HuH-7 (cell line): Measurements from ENCODE around the gene CCDC30.
A peak's percentile ranks its signal among the peaks of the same experiment; 100 is the strongest.

Experiments used
- DNase-seq: peaks from one replicate; pipeline ENCODE4 v3.0.0; 2011; ENCODE audit warnings: low spot score

CCDC30 gene

DNA sequence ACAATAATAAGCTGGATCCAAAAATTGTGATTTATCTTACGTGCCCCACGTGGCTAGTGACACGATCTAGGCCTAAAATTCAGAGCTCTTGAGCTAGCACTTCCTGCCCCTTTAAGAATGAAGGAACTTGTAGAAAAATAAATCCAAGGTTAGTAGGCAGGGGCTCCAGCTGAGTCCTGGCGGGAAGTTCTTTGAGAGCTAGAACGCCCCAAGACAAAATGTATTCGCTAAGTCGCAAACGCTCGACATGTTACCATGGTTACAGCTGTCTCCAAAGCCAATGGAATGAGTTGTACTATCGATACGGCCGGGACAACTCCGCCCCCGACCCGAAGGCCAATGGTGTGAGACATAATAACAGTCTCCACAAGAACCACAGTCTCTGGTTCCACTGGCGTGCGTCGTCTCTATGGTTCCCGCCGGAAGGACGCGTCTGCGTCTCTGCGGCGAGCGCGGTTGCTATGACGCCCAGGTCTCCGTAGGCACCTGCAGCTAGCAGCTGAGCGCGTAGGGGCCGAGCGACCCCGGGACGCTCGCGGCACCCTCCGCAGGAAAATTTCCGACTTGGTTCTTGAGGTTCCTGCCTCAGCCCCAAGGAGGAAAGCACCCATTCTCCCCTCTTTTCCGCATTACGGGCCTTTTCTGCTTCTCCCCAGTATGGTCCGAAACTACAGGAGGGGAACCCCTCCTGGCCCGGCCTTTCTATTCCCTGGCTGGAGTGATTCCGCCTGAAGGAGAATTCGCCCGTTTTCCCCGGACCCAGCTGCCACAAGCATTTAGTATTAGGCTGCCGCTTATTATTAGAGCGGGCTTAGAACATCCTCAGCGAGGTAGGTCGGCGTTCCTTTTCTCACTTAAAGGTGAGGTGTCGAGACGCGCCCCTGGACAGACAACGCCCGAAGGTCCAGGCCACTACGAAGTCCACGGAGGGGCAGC, at the start of gene CCDC30:
CCDC30 (plus strand) TSS at position 459 of the 936 bp plus-strand sequence. CDS start 17,266 bp downstream, outside the sequence.
- peak; percentile 95 for DNase-seq

DNA sequence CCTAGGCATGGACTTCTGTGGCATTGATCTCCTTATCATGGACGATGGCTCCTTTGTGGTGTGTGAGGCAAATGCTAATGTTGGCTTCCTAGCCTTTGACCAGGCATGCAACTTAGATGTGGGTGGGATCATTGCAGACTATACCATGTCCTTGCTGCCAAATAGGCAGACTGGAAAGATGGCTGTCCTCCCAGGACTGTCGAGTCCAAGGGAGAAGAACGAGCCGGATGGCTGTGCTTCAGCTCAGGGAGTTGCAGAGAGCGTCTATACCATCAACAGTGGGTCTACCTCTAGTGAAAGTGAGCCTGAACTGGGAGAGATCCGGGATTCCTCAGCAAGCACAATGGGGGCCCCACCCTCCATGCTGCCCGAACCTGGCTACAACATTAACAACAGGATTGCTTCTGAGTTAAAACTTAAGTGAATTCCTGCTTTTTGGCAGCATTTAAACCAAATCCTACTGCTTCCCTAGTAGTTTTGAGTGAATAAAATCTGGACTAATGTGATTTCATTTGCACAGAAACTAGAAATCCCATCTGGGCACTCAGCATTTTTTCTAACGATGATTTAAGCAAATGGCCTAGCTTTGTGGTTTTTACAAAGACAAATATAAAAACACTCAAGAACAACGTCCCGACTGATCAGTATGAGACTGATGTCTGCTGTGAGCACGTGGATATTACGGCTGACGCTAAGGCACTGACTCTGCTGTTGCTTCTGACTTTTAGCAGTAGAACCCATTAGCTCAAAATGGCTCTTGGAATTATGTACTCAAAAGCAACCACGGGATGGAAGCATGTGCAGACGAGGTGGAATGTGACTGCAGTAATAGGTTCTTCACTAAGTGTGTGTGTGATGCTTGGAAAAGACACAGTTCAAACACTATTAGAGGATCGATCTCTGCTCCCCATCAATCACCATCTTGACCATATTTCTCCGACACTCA, 48.3 kb upstream of the CCDC30 start:
- DNase-seq = no peak

DNA sequence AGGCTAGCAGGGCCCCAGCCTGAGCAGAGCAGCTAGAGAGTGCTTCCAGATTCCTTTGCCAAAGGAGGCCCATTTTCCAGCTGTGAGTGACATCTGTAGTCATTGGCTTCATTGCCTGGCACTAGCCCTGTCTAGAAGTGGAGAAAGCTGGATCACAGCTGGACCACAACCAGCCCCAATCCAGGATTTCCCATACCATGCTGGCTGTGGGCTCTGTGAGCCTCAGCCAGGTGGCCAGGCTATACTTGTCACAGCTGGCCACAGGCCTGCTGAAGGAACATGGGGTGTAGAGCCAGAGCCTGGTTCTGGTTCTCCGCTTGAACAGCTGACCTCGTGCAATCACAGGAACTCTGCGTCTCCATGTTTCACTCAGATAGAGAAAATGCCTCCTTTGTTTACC, 45.9 kb upstream of the CCDC30 start:
- no peak for DNase-seq

DNA sequence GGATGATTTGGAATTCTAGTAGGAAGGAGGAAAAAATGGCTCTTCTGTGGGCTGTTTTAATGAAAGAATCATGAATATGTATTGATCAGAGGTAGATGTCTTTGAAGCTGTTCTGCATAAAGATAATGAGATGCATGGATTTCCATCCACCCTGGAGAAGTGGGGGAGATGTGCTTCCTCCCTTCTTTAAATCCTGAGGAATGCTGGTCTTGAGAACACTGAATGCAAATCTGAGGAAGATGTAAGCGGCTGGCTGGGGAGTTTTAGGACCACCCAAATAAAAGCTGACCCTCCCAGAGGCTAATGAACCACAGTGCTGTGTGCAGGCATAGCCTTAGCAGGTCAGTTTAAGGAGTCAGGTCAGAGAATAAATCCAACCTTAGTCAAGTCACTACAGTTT, 44.6 kb upstream of the CCDC30 start:
- no peak for DNase-seq

DNA sequence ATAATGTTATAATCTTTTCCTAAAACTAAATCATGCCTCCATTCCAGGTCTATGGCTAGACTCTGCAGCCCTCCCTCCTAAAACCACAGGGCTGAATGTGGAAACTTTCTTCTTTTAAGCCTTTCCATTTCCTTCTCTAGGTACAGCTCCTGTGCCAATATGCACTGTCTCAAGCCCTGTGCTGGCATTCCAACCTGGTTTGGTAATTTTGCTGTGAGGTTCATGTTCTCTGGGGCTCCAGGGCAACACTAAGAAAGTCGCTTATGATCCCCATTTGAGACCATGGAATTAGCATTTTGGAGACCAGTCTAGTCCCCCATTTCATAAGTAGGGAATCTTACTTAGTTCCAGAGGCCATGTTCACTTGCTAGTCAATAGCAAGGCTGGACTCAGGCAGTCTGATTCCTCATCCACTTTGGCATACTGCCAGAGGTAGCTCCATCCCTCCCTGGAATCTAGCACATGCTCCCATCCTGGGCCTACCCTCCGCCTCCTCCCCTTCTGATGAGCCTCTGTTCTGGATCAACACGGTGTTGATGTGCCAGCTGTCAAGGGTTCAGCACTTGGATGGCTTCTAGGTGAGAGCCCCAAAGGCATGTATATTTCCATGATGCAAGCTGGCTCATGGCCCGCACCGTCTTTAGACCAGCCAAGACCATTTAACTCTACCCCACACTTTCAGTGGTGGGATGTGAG, 43.8 kb upstream of the CCDC30 start:
- DNase-seq = no peak

DNA sequence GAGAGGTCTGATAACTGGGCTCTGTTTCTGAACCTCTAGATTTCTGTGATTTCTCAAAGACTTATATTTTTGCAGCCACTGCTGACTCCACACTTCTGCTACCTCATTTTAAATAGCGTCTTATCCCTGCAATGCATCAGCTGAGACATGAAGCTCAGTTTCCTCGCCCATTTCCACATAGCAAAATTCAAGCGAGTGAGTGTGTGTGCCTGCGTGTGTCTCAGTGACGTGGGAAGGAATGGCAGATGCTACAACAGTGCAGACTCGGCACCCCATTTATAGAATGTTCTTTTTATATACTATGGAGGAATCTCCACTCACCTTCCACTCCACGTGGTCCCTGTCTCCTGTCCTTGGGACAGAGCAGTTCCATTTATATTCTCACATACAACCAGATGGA, 43.0 kb upstream of the CCDC30 start:
- no peak for DNase-seq

DNA sequence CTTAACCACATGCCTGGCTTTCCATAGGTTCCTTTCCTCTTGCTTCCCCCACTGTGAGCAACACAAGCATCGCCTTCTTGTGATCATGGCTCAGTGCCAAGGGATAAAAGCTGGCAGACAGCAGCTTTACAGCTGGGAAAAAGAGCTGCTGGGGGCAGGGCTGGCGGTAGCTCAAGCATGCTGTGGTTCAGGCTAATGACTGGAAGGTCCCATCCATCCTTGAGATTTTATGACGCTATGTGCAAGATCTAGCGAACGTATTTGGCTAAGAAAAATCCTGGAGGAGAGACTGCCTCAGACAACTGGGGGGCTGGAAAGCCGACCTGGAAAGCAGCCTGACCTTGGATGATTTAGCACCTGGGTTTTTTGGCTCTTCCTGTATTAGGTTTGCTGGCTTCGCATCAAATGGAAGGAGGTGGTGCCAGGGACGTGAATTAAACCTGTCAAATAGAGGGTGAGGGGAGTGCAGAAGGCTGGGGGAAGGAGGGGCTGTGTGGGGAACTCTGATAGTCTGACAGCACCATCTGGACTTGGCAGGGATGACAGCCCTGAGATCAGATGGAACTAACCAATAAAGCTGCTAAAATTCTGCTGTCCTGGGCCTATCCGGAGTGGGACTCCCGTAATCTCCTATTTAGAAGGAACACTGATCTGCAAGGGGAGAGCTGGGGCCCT, 42.0 kb upstream of the CCDC30 start:
- no peak for DNase-seq

DNA sequence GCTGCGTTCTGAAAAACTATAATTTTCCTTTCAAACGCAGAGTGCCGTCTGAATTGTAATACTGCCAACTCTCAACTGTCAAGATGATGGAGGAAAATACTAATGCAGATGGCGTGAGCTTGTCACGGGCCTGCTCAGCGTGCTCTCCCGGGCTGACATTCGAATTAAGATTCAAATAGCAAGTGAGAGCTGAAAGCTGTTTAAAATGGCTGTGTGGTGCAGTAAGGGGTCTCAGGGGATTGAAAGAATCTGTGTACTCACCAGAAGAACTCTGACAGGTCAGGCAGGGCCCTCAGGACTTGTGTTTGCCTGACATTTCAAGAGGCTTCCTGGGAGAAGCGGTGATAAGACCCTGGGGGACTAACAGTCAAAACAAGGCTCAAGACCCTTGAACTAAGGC, 40.3 kb upstream of the CCDC30 start:
- no peak for DNase-seq

DNA sequence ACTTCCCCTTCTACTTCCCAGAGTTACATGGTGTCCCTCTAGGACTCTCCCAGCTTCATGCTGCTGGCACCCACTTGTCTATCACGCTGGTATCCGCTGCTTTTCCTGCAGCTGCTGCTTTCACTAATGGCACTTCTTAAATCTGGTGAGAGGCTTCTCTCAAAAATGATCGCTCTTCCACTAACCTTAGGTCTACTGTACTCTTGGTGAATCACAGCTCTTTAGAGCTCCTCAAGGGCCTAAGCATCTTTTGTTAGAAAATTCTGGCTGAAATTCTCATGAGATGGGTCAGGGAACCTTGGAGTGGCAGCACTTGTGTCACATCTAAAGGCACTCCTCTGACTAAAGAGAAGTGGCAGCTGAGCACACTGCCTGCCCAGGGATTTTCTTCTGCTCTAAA, 39.4 kb upstream of the CCDC30 start:
- no peak for DNase-seq

DNA sequence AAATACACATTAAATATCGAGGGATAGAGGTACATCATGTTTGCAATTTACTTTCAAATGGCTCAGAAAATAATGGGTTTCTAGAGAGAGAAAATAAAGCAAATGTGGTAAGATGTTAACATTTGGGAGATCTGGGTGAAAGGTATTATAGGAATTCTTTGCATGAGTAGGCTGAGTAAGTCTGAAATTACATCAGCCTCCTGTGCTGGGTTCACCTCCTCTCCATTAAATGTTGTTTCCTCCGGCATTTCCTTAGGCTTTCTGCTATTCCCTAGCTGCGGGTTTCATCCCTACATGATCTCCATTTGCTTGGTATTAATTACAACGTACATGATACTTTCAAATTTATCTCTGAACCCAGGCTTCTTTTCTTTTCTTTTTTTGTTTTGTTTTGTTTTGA, 38.9 kb upstream of the CCDC30 start:
- DNase-seq = no peak

DNA sequence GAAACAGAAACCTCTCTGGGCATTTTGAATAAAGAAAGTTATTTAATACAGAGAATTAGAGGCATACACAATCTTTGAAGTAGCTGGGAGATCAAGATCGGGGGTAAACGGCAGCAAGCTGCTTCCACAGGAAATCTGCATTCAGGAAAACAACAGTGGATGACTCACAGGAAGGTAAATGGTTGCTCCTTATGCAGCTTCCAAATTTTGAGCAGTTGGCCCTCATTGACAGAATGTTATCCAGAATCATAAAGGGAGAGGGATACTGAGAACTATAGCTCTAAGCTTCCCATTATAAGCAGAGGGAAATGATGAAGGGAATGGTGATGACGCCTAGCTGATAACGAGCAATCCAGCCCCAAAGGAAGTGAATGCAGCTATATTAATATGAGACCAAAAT, 35.8 kb upstream of the CCDC30 start:
- DNase-seq = no peak

DNA sequence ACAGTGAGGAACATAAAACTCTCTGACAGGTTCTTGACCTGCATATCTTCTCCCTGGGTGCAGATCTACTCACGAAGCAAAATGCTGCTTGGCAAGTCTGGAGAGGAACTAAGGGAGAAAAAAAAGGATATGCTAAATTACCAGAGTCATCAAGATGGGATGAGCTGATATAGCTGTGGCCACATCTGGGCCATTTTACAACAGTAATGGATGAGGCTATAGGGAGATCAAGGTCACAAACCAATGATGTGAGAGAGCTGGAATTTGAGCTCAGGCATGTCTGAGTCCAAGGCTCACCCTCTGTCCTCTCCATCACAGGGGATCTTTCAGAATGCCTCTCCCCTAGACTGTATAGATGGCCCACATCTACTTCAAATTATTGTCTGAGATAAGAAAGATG, 33.5 kb upstream of the CCDC30 start:
- DNase-seq = no peak

DNA sequence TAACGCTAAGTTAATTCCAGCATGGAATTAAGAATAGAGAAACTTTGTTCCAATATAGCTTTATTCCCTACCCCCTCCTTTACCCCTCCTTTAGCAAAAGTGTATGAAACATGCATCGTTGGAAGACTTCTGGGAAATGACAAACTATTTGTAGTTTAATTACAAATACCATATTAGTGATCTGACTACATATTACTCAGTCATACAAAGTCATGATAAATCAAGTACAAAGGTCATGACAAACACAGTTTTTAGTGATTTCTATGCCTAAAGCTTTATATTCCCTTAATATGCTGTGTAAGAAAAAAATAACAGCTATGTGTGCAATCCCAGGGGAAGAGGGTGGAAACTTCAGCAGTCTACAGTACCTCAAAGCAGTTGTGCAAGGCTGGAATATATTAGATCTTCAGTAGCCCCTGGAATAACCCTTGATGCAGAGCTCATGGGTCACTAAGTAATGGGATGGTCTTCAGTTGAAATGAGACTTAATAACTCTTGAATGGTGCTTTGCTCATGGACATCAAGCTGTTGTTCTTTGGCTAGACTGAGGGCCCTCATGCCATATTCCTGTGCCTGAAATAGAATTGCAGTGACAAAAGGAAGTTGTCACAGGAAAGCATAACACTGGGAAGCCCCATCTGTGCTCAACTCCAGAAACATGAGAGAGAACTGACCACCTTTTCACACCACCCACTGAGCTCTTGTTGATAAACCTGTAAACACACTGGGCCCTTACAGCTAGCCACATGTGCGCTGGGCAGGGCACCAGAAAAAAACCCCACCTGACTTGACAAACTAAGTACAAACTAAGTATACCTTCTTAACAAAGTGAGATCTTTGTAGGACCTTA, 32.6 kb upstream of the CCDC30 start:
- DNase-seq = no peak

DNA sequence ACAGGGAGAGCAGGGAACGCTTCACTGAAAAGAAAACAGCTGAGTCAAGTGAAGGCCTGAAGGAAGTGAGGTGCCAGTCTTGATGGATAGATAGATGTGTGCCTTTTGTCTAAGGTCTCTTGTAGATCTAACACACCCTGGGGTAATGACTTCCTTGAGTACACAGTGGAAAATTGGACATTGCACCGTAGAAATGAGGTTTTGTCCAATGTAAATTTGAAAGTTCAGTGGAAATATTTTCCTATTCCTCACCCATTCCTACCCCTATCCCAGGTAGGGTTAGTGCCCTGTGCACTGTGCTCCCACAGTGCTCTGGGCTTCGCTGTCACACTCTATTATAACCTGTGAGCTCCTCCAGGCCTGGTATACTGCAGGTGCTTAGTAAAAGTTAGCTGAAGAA, 31.6 kb upstream of the CCDC30 start:
- peak; percentile 10 for DNase-seq

DNA sequence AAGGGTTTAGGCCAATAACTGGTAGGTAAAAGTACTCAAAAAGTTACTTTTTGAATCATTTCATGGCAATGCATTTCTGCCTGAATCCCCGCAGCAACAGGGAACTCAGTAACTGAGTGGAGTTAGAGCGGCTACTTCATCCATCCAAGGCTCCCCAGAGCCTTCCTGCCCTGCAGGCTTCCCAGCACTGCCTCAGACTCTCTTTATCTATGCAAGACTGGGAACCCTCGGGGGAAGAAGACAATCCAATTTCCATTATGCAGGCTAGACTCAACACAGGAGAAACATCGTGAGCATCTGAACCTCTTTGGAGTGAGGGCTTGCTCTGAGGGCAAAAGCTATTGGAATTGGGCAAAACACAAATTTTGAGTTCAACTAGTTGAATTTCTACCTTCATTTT, 30.4 kb upstream of the CCDC30 start:
- no peak for DNase-seq

DNA sequence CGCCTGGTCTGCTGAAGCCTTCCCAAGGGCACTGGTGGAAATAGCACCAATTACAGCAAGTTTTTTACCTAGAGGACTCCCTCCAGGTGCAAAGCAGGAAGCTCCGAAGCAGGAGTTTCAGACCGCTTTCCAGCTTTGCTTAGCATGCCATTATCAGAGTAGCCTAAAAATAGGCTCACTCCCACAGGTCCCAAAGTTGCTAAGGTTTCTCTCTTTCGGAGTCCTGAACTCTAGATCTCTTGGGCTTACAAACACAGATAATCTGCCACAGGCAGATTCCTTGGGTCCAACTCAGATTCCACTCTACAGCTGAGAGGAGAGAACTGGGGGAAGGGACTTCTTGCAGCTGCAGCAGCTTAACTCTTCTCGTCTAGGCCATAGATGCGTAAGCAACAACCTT, 29.7 kb upstream of the CCDC30 start:
- DNase-seq = no peak

DNA sequence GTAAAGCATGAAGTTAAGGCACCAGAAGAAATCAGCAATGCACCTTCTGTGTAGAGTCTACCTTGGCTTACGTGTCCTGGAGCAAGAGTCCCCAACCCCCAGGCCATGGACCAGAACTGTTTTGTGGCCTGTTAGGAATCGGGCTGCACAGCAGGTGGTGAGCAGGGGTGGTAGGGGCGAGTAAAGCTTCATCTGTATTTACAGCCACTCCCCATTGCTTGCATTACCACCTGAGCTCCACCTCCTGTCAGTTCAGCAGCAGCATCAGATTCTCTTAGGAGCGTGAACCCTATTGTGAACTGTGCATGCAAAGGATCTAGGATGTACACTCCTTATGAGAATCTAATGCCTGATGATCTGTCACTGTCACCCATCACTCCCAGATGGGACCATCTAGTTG, 28.7 kb upstream of the CCDC30 start:
- no peak for DNase-seq

DNA sequence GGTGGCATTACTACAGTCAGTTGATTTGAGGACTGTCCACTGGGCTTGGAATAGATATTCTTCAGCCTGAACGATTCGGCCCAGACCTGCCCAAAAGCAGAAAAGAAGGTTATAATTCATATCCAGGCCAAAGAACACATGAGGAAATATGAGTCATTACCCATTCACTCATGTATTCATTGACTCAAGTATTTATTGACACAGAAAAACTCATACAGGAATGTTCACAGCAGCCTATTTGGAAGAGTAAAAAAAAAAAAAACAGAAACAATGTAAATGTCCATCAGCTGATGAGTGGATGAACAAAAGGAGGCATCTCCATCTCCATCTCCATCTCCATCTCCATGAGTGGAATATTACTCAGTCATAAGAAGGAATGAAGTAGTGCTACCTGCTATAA, 23.1 kb upstream of the CCDC30 start:
- no peak for DNase-seq

DNA sequence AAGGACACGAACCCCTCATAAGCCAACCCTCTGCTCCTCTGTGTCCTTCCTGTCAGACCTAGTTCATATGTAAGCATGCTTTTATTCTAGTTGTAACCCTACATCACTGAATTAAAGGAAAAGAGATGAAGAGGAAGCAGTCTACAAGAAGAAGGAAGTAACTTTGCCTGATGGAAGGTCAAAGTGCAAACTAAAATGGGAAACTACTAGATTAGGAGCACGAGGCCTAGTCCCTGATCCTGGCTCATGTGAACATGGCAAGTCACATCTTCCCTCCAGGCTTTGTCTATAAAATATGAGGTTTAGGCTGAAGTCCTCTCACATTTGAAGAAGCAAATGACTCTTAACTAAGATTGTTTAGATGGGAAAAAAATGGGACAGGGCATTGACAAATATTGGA, 20.4 kb upstream of the CCDC30 start:
- no peak for DNase-seq

DNA sequence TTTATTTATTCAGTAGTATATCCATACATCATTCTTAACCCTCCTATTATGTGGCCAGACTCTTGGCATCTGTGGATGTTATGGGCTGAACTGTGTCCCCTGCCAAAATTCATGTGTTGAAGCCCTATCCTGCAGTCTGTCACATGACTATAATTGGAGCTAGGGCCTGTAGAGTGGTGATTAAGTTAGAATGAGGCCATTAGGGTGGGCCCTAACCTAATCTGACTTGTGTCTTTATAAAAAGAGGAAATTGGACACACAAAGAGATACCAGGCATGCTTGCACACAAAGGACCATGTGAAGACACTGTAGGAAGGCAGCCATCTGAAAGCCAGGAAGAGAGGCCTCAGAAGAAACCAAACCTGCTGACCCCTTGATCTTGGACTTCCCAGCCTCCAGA, 13.8 kb upstream of the CCDC30 start:
- DNase-seq = no peak

DNA sequence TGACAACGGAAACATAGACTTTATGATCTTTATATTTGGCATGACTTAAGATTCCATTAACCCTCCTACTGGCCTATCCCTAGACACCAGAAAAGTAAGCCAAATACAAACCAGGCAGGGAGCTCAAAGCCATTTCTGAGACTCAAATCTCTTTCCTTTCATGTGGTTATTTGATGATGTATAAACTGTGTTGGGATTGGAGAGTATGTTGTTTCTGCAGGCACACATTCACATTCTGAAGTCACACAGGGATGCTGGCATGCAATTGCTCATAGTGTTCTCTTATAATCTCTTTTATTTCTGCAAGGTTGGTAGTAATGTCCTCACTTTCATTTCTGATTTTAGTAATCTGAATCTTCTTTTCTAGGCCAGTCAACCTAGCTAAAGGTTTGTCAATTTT, 13.0 kb upstream of the CCDC30 start:
- DNase-seq = no peak
